IPS-18a (cell line): ENCODE results near the gene MYOM1.
"Not testable (repeated sequence)": the region's sequence is repeated elsewhere in the genome, so short reads cannot be mapped to it uniquely, and the experiment has no call there.

Experiments used
- H3K27ac ChIP-seq: one replicate; pipeline ENCODE4 v1.5.1; 2013; ENCODE audit warnings: low read length
- H3K27me3 ChIP-seq: one replicate; pipeline ENCODE4 v1.6.1; 2013; ENCODE audit warnings: mild to moderate bottlenecking, low read length; ENCODE audit not compliant: control insufficient read depth, insufficient read depth
- H3K36me3 ChIP-seq: one replicate; pipeline ENCODE4 v1.6.1; 2013; ENCODE audit warnings: low read depth, low read length; ENCODE audit not compliant: control insufficient read depth
- H3K4me1 ChIP-seq: one replicate; pipeline ENCODE4 v1.6.1; 2013; ENCODE audit warnings: low read depth, low read length; ENCODE audit not compliant: control insufficient read depth
- H3K4me3 ChIP-seq: one replicate; pipeline ENCODE4 v1.5.1; 2013; ENCODE audit warnings: low read length
- H3K9ac ChIP-seq: one replicate; pipeline ENCODE4 v1.6.1; 2013; ENCODE audit warnings: mild to moderate bottlenecking, low read length, moderate library complexity
- H3K9me3 ChIP-seq: one replicate; pipeline ENCODE4 v1.6.1; 2013; ENCODE audit warnings: low read depth, low read length; ENCODE audit not compliant: control insufficient read depth

The MYOM1 gene

DNA sequence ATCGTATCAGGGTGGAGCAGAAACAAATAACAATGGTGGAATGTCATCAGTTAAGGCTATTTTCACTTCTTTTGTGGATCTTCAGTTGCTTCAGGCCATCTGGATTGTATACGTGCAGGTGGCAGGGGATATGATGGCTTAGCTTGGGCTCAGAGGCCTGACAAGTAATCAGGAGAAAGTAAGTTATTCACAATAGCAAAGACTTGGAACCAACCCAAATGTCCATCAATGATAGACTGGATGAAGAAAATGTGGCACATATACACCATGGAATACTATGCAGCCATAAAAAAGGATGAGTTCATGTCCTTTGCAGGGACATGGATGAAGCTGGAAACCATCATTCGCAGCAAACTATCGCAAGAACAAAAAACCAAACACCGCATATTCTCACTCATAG, 196.2 kb downstream of the MYOM1 start:
- not testable (repeated sequence) for H3K27ac ChIP-seq, H3K27me3 ChIP-seq, H3K36me3 ChIP-seq, H3K9me3 ChIP-seq, H3K9ac ChIP-seq, H3K4me3 ChIP-seq, H3K4me1 ChIP-seq
